WTC11 (cell line): ENCODE results near the gene DLGAP4. TPM values are rescaled to one million over a fixed set of nuclear protein-coding genes. Genes with fewer than 3 reads are reported as not detected.

Experiments
- ATAC-seq: fragments of 200-7000 bp; cut with Tn5 transposase; 2 replicates; pipeline ENCODE4 v1.10.0; 2021; ENCODE audit warnings: mild to moderate bottlenecking, moderate library complexity
- CTCF ChIA-PET: fragments of 300-600 bp; sonication (Branson Sonifier 250); formaldehyde crosslinking; loops from one replicate; lab custom pipeline; 2021; ENCODE audit warnings: antibody characterized with exemption; lab: Charles Lee
- POLR2A ChIA-PET: fragments of 350-600 bp; sonication (Branson Sonifier 250); formaldehyde crosslinking; loops from one replicate; lab custom pipeline; 2021; ENCODE audit warnings: antibody characterized with exemption; lab: Charles Lee
- DNase-seq: peaks from one replicate; pipeline ENCODE4 v3.0.0; 2021; ENCODE audit warnings: low spot score
- H3K27ac Mint-ChIP-seq: 2 replicates; pipeline ENCODE4 v1.8.0; 2021; ENCODE audit warnings: mixed read lengths
- H3K27me3 Mint-ChIP-seq: 2 replicates; pipeline ENCODE4 v1.8.0; 2021; ENCODE audit warnings: low read depth, mild to moderate bottlenecking, moderate library complexity, mixed read lengths
- H3K36me3 Mint-ChIP-seq: 2 replicates; pipeline ENCODE4 v1.8.0; 2021; ENCODE audit warnings: mixed read lengths
- H3K4me1 Mint-ChIP-seq: 2 replicates; pipeline ENCODE4 v1.8.0; 2022; ENCODE audit warnings: mixed read lengths
- H3K4me3 Mint-ChIP-seq: 2 replicates; pipeline ENCODE4 v1.8.0; 2021; ENCODE audit warnings: mild to moderate bottlenecking, moderate library complexity, mixed read lengths
- H3K9me3 Mint-ChIP-seq: 2 replicates; pipeline ENCODE4 v1.8.0; 2021; ENCODE audit warnings: mixed read lengths
- CREB1 ChIP-seq: sonication (generic); formaldehyde crosslinking; IDR thresholded peaks from 2 replicates; pipeline ENCODE4 v1.8.0; 2023; ENCODE audit warnings: mild to moderate bottlenecking, missing genetic modification reagents
- E2F1 ChIP-seq: sonication (generic); formaldehyde crosslinking; IDR thresholded peaks from 2 replicates; pipeline ENCODE4 v1.8.0; 2022; ENCODE audit warnings: mild to moderate bottlenecking, missing genetic modification reagents
- E2F5 ChIP-seq: sonication (generic); formaldehyde crosslinking; IDR thresholded peaks from 2 replicates; pipeline ENCODE4 v1.8.1; 2022; ENCODE audit warnings: mild to moderate bottlenecking, moderate library complexity, missing genetic modification reagents
- ELF4 ChIP-seq: sonication (generic); formaldehyde crosslinking; IDR thresholded peaks from 2 replicates; pipeline ENCODE4 v1.8.1; 2022; ENCODE audit warnings: low read depth, mild to moderate bottlenecking, moderate library complexity, missing genetic modification reagents
- EMX1 ChIP-seq: fragments of 250-450 bp; sonication (Bioruptor Pico); IDR thresholded peaks from 2 replicates; pipeline ENCODE4 v1.8.0; 2021; ENCODE audit warnings: mild to moderate bottlenecking
- ERG ChIP-seq: fragments of 250-450 bp; sonication (Bioruptor Pico); IDR thresholded peaks from 2 replicates; pipeline ENCODE4 v1.8.0; 2021; ENCODE audit warnings: mild to moderate bottlenecking
- ETV6 ChIP-seq: sonication (generic); formaldehyde crosslinking; IDR thresholded peaks from 2 replicates; pipeline ENCODE4 v1.8.1; 2022; ENCODE audit warnings: mild to moderate bottlenecking, missing genetic modification reagents
- FOXJ3 ChIP-seq: sonication (generic); formaldehyde crosslinking; IDR thresholded peaks from 2 replicates; pipeline ENCODE4 v1.9.0; 2021; ENCODE audit warnings: missing genetic modification reagents, mild to moderate bottlenecking, borderline replicate concordance
- FOXP4 ChIP-seq: sonication (generic); formaldehyde crosslinking; IDR thresholded peaks from 2 replicates; pipeline ENCODE4 v1.8.0; 2022; ENCODE audit warnings: mild to moderate bottlenecking, missing genetic modification reagents
- GRHL2 ChIP-seq: fragments of 250-450 bp; sonication (Bioruptor Pico); IDR thresholded peaks from 2 replicates; pipeline ENCODE4 v1.8.0; 2022; ENCODE audit warnings: mild to moderate bottlenecking, moderate library complexity; ENCODE audit not compliant: insufficient replicate concordance, severe bottlenecking
- HMGXB4 ChIP-seq: sonication (generic); formaldehyde crosslinking; IDR thresholded peaks from 2 replicates; pipeline ENCODE4 v1.8.1; 2023; ENCODE audit warnings: mild to moderate bottlenecking, moderate library complexity, missing genetic modification reagents
- NFE2L1 ChIP-seq: sonication (generic); formaldehyde crosslinking; IDR thresholded peaks from 2 replicates; pipeline ENCODE4 v1.8.1; 2023; ENCODE audit warnings: missing genetic modification reagents
- NR2C2 ChIP-seq: sonication (generic); formaldehyde crosslinking; IDR thresholded peaks from 2 replicates; pipeline ENCODE4 v1.8.0; 2022; ENCODE audit warnings: mild to moderate bottlenecking, missing genetic modification reagents
- OVOL2 ChIP-seq: fragments of 250-450 bp; sonication (Bioruptor Pico); IDR thresholded peaks from 2 replicates; pipeline ENCODE4 v1.9.0; 2021; ENCODE audit warnings: mild to moderate bottlenecking, borderline replicate concordance
- PRRX2 ChIP-seq: fragments of 250-450 bp; sonication (Bioruptor Pico); IDR thresholded peaks from 2 replicates; pipeline ENCODE4 v1.8.0; 2021; ENCODE audit warnings: mild to moderate bottlenecking
- SMAD3 ChIP-seq: sonication (generic); formaldehyde crosslinking; IDR thresholded peaks from 2 replicates; pipeline ENCODE4 v1.8.0; 2022; ENCODE audit warnings: missing genetic modification reagents, mild to moderate bottlenecking, borderline replicate concordance
- SMAD4 ChIP-seq: sonication (generic); formaldehyde crosslinking; IDR thresholded peaks from 2 replicates; pipeline ENCODE4 v1.8.0; 2022; ENCODE audit warnings: mild to moderate bottlenecking, missing genetic modification reagents
- TEAD1 ChIP-seq: sonication (generic); formaldehyde crosslinking; IDR thresholded peaks from 2 replicates; pipeline ENCODE4 v1.8.0; 2022; ENCODE audit warnings: mild to moderate bottlenecking, missing genetic modification reagents
- USF1 ChIP-seq: sonication (generic); formaldehyde crosslinking; IDR thresholded peaks from 2 replicates; pipeline ENCODE4 v1.8.0; 2022; ENCODE audit warnings: mild to moderate bottlenecking, missing genetic modification reagents
- ZNF416 ChIP-seq: fragments of 250-450 bp; sonication (Bioruptor Pico); IDR thresholded peaks from 2 replicates; pipeline ENCODE4 v1.9.0; 2021; ENCODE audit warnings: mild to moderate bottlenecking, inconsistent platforms
- ZNF423 ChIP-seq: fragments of 250-450 bp; sonication (Bioruptor Pico); IDR thresholded peaks from 2 replicates; pipeline ENCODE4 v2.1.2; 2022; ENCODE audit warnings: mild to moderate bottlenecking, moderate library complexity
- total RNA-seq: library from RNA; stranded (reverse); gene quantifications from 3 replicates; pipeline ENCODE4 v1.2.3, GENCODE V29; 2021

Gene DLGAP4
- total RNA-seq, 1 experiment from 2014 or later = 52.6 TPM

- Mint-ChIP-seq H3K9me3 (no peaks in the 10 kb centered on the region), H3K27me3 (no peaks in the 10 kb centered on the region)
- no peak for ATAC-seq
- ChIA-PET CTCF (interaction anchor here (1.2 to 1.3 kb wide), 2 partner anchors 35 to 62 kb away, joined by 3 read pairs; no protein-coding TSS in a partner anchor), POLR2A (interaction anchor here (0.6 to 0.8 kb wide), 2 partner anchors 36 to 51 kb away, joined by 3 read pairs; no protein-coding TSS in a partner anchor)
- TF ChIP-seq E2F5 (CRISPR knock-in tag) = no peak
- no peak for TF ChIP-seq SMAD3 (CRISPR knock-in tag)
- no peak for TF ChIP-seq FOXP4
- TF ChIP-seq ETV6 (CRISPR knock-in tag) = no peak
- TF ChIP-seq EMX1 (CRISPR knock-in tag) = no peak
- TF ChIP-seq HMGXB4 (CRISPR knock-in tag) = no peak
- no peak for TF ChIP-seq ZNF416 (CRISPR knock-in tag)
- TF ChIP-seq, all 79 proteins: peak for 0
- H3K4me3 Mint-ChIP-seq = no peak overlapping the region
- peaks cover 6% of the 10 kb centered on the region for H3K4me1 Mint-ChIP-seq
- H3K36me3 Mint-ChIP-seq = peaks cover 5% of the 10 kb centered on the region
- no peak for DNase-seq
- H3K27ac Mint-ChIP-seq = peak overlapping the region; percentile 9; the same call in 1 of the 2 replicates
These were observed 244.7 kb downstream of the DLGAP4 start for GRCh38 chr20:36550790-36551299.

- Mint-ChIP-seq H3K4me1 (peaks cover 9% of the 10 kb centered on the region), H3K4me3 (no peak overlapping the region), H3K36me3 (peaks cover 5% of the 10 kb centered on the region), H3K27ac (peak overlapping the region; percentile 47; the same call in 1 of the 2 replicates), H3K27me3 (no peaks in the 10 kb centered on the region), H3K9me3 (no peaks in the 10 kb centered on the region)
- TF ChIP-seq NR2C2 (CRISPR knock-in tag) = no peak
- TF ChIP-seq ELF4 (CRISPR knock-in tag) = no peak
- no peak for TF ChIP-seq ERG (CRISPR knock-in tag)
- no peak for TF ChIP-seq OVOL2 (CRISPR knock-in tag)
- TF ChIP-seq SMAD3 (CRISPR knock-in tag) = no peak
- no peak for TF ChIP-seq CREB1
- TF ChIP-seq FOXJ3 (CRISPR knock-in tag) = no peak
- ChIA-PET CTCF (no interaction called here), POLR2A (no interaction called here)
- DNase-seq (no peak), ATAC-seq (no peak)
These were observed 249.1 kb downstream of the DLGAP4 start for GRCh38 chr20:36555248-36555647.

GRCh38 chr20:36562724-36563123, 256.6 kb downstream of the DLGAP4 start:
- Mint-ChIP-seq H3K27me3 (peaks cover 4% of the 10 kb centered on the region), H3K4me3 (no peak overlapping the region), H3K4me1 (peaks cover 25% of the 10 kb centered on the region), H3K9me3 (peaks cover 30% of the 10 kb centered on the region), H3K36me3 (peaks cover 38% of the 10 kb centered on the region), H3K27ac (peak overlapping the region; percentile 93)
- ATAC-seq (peak; percentile 78), DNase-seq (no peak)
- CTCF ChIA-PET = interaction anchor here (2.2 kb wide), 2 partner anchors 9 to 29 kb away, joined by 6 to 10 read pairs; no protein-coding TSS in a partner anchor
- POLR2A ChIA-PET = interaction anchor here (2.2 kb wide), 1 partner anchor 9 kb away, joined by 10 read pairs; no protein-coding TSS in a partner anchor
- TF ChIP-seq GRHL2 = no peak
- no peak for TF ChIP-seq NFE2L1 (CRISPR knock-in tag)
- TF ChIP-seq PRRX2 (CRISPR knock-in tag) = no peak
- 0 out of 2 replicates have a peak, but pooled peaks have one; percentile 28 for TF ChIP-seq ZNF423 (CRISPR knock-in tag)
- TF ChIP-seq USF1 (CRISPR knock-in tag) = no peak
- TF ChIP-seq ERG (CRISPR knock-in tag) = no peak
- no peak for TF ChIP-seq SMAD4 (CRISPR knock-in tag)
- TF ChIP-seq TEAD1 (CRISPR knock-in tag) = peak; percentile 53; the same call in 1 of the 2 replicates
- no peak for TF ChIP-seq E2F1 (CRISPR knock-in tag)
